Right ventricle myocardium inferior (tissue), 1 donor: Measurements from ENCODE around the gene EPHA2. TPM values are rescaled to one million over a fixed set of nuclear protein-coding genes. Genes with fewer than 3 reads are reported as not detected.

Experiments used
- ATAC-seq: fragments of 200-7000 bp; cut with Tn5 transposase; one replicate; pipeline ENCODE4 v1.9.1; 2020; ENCODE audit warnings: mild to moderate bottlenecking, moderate library complexity
- DNase-seq: peaks from one replicate; pipeline ENCODE4 v3.0.0; 2021; ENCODE audit errors: missing footprints
- intact Hi-C: fragments of 100-400 bp; cut with DNase I; formaldehyde crosslinking; loops from one replicate; pipeline ENCODE4 v1.11.0; 2022
- total RNA-seq: library from RNA; stranded (reverse); fragmentation: NEBNext Ultra II Directional; extraction: Animal tissue kit (Norgen Biotek cat#: 25700); gene quantifications from one replicate; pipeline ENCODE4 v1.2.1, GENCODE V29; 2021
- donor health status: DM: no; HTN: yes; CAD: no; lungs with severe emphysema.

EPHA2 gene
- total RNA-seq, 1 donor from 2014 or later = 7.3 TPM

DNA sequence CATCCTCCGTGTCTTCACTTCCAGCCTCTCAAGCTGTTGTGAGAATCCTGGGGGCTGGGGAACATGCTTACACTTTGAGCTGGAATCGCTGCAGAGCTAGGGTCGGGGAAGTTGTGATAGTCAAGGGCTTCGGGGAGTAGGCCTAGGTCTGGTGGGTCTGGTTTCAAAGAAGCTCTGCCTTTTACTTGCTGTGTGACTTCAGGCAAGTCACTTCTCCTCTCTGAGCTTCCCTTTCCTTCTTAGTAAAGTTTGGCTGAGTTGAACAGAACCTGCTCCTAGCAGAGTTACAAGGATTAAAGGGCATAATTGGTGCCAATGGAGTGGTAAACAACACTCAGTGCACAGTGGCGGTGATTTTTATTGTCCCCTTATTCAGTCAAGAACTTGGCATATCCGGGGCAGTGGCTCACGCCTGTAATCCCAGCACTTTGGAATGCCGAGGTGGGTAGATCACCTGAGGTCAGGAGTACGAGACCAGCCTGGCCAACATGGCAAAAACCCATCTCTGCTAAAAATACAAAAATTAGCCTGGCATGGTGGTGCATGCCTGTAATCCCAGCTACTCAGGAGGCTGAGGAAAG lies 30.9 kb upstream of the EPHA2 start:
- ATAC-seq (no peak), DNase-seq (no peak)
- intact Hi-C loops = loop anchor here (1.0 to 2.0 kb wide), 2 partner anchors 32 to 107 kb away; no protein-coding TSS in a partner anchor

- DNase-seq (no peak), ATAC-seq (no peak)
- intact Hi-C loops = no loop called here
Observed at GRCh38 chr1:16184557-16185303, 28.9 kb upstream of the EPHA2 start.

- no peak for DNase-seq
- intact Hi-C loops = no loop called here
- no peak for ATAC-seq
Observed at GRCh38 chr1:16183765-16184556, 28.1 kb upstream of the EPHA2 start.

- intact Hi-C loops = no loop called here
- no peak for ATAC-seq
Observed at GRCh38 chr1:16183179-16183578, 27.3 kb upstream of the EPHA2 start.

GRCh38 chr1:16181887-16182719 lies 26.2 kb upstream of the EPHA2 start:
- ATAC-seq = peak; percentile 92
- DNase-seq = peak; percentile 85
- intact Hi-C loops = no loop called here

More at GRCh38 chr1:16183179-16183578, 27.3 kb upstream of the EPHA2 start:
- DNase-seq = peak; percentile 13

DNA sequence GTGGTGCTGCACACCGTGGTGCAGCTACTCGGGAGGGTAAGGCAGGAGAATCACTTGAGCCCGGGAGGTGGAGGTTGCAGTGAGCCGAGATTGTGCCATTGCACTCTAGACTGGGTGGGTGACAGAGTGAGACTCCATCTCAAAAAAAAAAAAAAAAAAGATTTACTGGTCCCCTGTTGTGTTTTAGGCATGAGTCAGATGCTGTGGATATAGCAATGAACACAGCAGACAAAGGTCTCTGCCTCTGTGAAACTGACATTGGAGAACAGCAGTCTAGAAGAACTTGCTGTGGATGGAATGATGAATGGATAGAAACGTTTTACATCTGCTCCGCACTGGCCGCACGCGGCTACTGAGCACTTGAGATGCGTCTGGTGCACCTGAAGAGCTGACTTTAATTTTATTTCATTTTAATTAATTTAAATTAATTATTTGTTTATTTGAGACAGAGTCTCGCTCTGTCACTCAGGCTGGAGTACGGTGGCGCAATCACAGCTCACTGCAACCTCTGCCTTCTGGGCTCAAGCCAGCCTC lies 24.5 kb upstream of the EPHA2 start:
- intact Hi-C loops = no loop called here
- ATAC-seq (no peak), DNase-seq (peak; percentile 33)

GRCh38 chr1:16178596-16179497 lies 23.0 kb upstream of the EPHA2 start:
- ATAC-seq (no peak), DNase-seq (peak; percentile 9)
- intact Hi-C loops = no loop called here

GRCh38 chr1:16177306-16177705 lies 21.4 kb upstream of the EPHA2 start:
- intact Hi-C loops = loop anchor here (2.0 kb wide), 1 partner anchor 23 kb away; no protein-coding TSS in a partner anchor
- DNase-seq (no peak), ATAC-seq (no peak)

- intact Hi-C loops = loop anchor here (2.0 kb wide), 1 partner anchor 22 kb away; no protein-coding TSS in a partner anchor
- no peak for ATAC-seq
- DNase-seq = no peak
Observed at GRCh38 chr1:16176653-16177052, 20.8 kb upstream of the EPHA2 start.

- intact Hi-C loops = loop anchor here (2.0 kb wide), 1 partner anchor 21 kb away; no protein-coding TSS in a partner anchor
- peak; percentile 87 for ATAC-seq
- DNase-seq = peak; percentile 93
Observed at GRCh38 chr1:16175610-16176553, 20.0 kb upstream of the EPHA2 start.

DNA sequence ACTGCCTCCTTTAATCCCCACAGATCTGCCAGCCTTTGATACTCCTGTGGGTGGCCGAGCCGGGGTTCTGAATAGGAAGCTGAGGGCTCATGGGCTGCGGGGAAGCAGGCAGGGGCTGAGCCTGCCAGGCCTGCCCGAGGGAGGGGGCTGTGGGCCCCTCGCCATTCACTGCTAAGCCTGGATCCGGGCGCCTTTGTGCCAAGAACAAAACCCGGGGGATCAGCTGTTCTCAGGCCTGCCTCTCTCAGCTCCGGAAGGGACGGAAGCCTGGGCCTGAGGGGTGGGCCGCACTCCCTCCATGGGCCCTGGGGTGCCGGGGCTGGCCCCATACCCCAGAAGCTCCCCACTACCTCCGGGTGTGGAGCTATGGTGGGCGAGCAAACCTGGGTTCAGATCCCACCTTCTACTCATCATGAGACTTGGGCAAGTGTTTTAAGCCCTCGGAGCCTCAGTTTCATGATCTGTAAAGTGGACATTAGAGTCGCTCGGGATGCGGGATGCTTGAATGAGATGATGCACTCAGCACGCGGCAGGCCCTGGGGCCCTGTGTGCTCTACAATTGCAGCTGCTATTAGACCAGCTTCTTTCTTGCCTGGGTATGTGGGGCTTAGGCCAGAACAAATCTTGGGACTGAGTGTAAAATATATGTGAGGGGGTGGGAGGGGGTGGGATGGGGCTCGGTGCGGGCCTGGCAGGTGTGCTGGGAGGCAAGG lies 19.2 kb upstream of the EPHA2 start:
- ATAC-seq (no peak), DNase-seq (no peak)
- intact Hi-C loops = no loop called here

DNA sequence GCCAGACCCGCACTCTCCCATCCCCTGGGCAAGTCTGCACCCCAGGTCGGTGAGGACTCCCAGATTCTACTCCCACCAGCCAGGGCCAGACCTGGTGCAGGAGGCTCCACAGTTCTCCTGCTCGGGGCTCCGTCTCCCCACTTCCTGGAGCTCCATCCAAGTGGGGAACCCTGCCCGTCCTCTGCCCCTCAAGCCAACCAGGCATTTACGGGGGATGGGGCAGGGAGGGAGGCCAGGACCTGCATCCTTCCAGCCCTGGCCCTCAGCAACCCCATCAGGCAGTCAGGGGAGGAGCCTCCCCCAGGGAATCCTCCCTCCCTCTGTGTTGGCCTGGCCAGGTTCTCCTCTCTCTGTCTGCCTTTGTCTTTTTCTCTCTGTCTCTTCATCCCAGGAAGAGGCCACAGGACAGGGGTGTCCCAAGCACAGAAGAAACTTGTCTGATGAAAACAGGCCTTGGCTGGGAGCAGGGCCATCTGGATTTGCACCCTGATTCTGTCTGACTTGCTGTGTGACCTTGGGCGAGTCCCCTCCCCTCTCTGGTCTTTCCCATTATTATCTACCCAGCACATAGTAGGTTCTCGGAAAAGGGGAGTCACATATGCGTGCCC lies 18.5 kb upstream of the EPHA2 start:
- no peak for ATAC-seq
- no peak for DNase-seq

DNA sequence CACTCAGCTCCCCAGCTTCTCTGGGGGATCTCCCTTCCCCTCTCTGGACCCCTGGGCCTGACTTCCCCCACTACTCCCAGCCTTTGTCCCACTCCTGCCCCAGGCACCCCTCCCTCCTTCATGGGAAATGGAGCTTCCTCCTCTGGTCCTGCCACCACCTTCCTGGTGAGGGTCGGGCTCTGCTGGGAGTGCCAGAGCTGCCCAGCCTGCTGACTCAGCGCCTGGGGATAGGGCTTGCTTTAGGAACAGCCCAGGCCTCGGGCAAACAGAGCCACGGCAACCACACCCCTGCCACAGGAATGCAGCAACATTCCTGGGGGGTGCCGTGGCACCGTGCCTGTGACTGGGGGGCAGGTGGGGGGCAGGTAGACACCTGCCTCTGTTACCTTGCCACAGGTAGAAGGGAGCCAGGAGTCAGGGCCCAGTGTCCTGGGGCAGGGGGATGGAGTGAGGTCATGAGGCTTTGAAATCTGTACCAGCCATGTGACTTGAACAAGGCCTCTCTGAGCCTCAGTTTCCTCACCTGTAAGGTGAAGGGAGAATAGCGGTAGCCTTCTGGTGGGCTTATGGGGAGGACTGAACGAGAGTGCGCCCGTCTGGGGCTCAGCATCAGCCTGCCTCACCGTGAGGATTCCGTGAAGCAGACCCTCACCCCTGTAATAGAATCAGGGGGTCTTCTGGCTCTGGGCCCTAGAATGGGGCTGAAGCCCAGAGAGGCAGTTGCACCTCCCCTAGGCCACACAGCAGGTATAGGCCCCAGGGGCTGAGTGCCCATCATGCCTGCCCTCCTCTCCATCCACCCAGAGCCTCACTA lies 17.8 kb upstream of the EPHA2 start:
- DNase-seq (no peak), ATAC-seq (no peak)
- intact Hi-C loops = no loop called here

More for the DNA sequence above, 18.5 kb upstream of the EPHA2 start:
- intact Hi-C loops = no loop called here

DNA sequence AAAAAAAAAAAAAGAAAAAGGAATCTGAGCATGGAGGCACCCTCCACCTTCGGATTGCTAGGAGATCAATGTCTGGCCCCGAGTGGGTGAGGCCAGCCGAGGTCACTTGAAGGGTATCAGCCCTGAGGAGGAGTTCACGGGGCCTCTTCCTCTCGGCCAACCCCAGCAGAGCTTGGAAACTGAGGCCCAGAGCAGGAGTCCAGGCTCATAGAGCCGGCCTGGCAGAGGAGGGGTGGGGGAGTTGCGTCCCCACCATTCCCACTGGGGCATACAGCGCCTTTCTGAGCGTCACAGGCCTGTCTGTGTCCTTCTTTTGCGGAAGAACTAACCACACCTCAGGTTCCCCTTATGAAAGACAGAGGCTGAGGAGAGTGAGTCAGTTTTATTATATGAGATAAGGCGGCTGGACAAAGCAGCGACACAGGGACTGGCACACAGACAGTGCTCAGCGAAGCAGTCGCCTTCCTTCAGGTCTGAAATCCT lies 17.1 kb upstream of the EPHA2 start:
- DNase-seq (no peak), ATAC-seq (no peak)

More for the DNA sequence above, 17.1 kb upstream of the EPHA2 start:
- intact Hi-C loops = no loop called here
